H54 (cell line): ENCODE measurements around the gene ZFAND3.
"Not testable (repeated sequence)": the region's sequence is repeated elsewhere in the genome, so short reads cannot be mapped to it uniquely, and the experiment has no call there.

Experiments used
- DNase-seq: peaks from one replicate; pipeline ENCODE4 v3.0.0; 2011; ENCODE audit warnings: low spot score, mixed read lengths; ENCODE audit not compliant: insufficient read length
- FAIRE-seq: peaks from 3 replicates; lab custom pipeline; 2011; peaks lifted over from hg19 to GRCh38; lab: Jason Lieb, UNC
- POLR2A ChIP-seq: IDR thresholded peaks from 2 replicates; pipeline ENCODE4 v1.6.1; 2011; ENCODE audit warnings: low read depth, mild to moderate bottlenecking, low read length

The ZFAND3 gene

GRCh38 chr6:37988127-37988526, 168.6 kb downstream of the ZFAND3 start:
- FAIRE-seq (no peak), DNase-seq (no peak)
- no peak for TF ChIP-seq POLR2A

GRCh38 chr6:37988696-37989095, 169.2 kb downstream of the ZFAND3 start:
- no peak for TF ChIP-seq POLR2A
- no peak for FAIRE-seq

GRCh38 chr6:37990762-37991525, 171.4 kb downstream of the ZFAND3 start:
- DNase-seq: peak; percentile 24
- no peak for TF ChIP-seq POLR2A
- FAIRE-seq: peak; percentile 86

More at GRCh38 chr6:37988696-37989095, 169.2 kb downstream of the ZFAND3 start:
- no peak for DNase-seq

- FAIRE-seq (no peak), DNase-seq (no peak)
- no peak for TF ChIP-seq POLR2A
These were observed 173.2 kb downstream of the ZFAND3 start for GRCh38 chr6:37992749-37993148.

- FAIRE-seq, DNase-seq: not testable (repeated sequence)
These were observed 173.7 kb downstream of the ZFAND3 start for GRCh38 chr6:37993194-37993593.

- FAIRE-seq (no peak), DNase-seq (no peak)
- TF ChIP-seq POLR2A: no peak
These were observed 174.1 kb downstream of the ZFAND3 start for GRCh38 chr6:37993596-37993995.

GRCh38 chr6:37994223-37994622, 174.7 kb downstream of the ZFAND3 start:
- DNase-seq: no peak
- peak; percentile 91 for FAIRE-seq
- no peak for TF ChIP-seq POLR2A

- FAIRE-seq (peak; percentile 15), DNase-seq (no peak)
- TF ChIP-seq POLR2A: no peak
These were observed 178.8 kb downstream of the ZFAND3 start for GRCh38 chr6:37998366-37998765.

- FAIRE-seq: peak; percentile 45
- no peak for DNase-seq
These were observed 181.9 kb downstream of the ZFAND3 start for GRCh38 chr6:38001386-38001785.

GRCh38 chr6:38004908-38005307, 185.4 kb downstream of the ZFAND3 start:
- DNase-seq (no peak), FAIRE-seq (no peak)
- TF ChIP-seq POLR2A: no peak

More at GRCh38 chr6:38001386-38001785, 181.9 kb downstream of the ZFAND3 start:
- TF ChIP-seq POLR2A: no peak

GRCh38 chr6:38011937-38012336, 192.4 kb downstream of the ZFAND3 start:
- DNase-seq (no peak), FAIRE-seq (no peak)
- no peak for TF ChIP-seq POLR2A

- FAIRE-seq (no peak), DNase-seq (no peak)
- no peak for TF ChIP-seq POLR2A
These were observed 193.0 kb downstream of the ZFAND3 start for GRCh38 chr6:38012573-38012972.

- no peak for DNase-seq
- peak; percentile 67 for FAIRE-seq
- no peak for TF ChIP-seq POLR2A
These were observed 195.8 kb downstream of the ZFAND3 start for GRCh38 chr6:38015341-38015740.

- FAIRE-seq: no peak
- TF ChIP-seq POLR2A: no peak
- DNase-seq: no peak
These were observed 197.3 kb downstream of the ZFAND3 start for GRCh38 chr6:38016824-38017223.

GRCh38 chr6:38018755-38019165, 199.2 kb downstream of the ZFAND3 start:
- no peak for FAIRE-seq
- no peak for TF ChIP-seq POLR2A

GRCh38 chr6:38020593-38020992, 201.1 kb downstream of the ZFAND3 start:
- TF ChIP-seq POLR2A: no peak
- no peak for FAIRE-seq
- no peak for DNase-seq

More at GRCh38 chr6:38018755-38019165, 199.2 kb downstream of the ZFAND3 start:
- DNase-seq: no peak
